HG03139 (cell line): ENCODE results near the gene MARCHF9.

Experiments
- ATAC-seq: cut with Tn5 transposase; IDR thresholded peaks from one replicate; pipeline ENCODE4 v1.9.1; 2021; ENCODE audit not compliant: unreplicated experiment

The MARCHF9 gene

GRCh38 chr12:57795354-57795753 is 40.5 kb downstream of the MARCHF9 start:
- ATAC-seq = no peak

- ATAC-seq = no peak
Measured at GRCh38 chr12:57796996-57797395, 42.1 kb downstream of the MARCHF9 start.

GRCh38 chr12:57797933-57798332 is 43.0 kb downstream of the MARCHF9 start:
- ATAC-seq = no peak

- no peak for ATAC-seq
Measured at GRCh38 chr12:57800965-57801364, 46.1 kb downstream of the MARCHF9 start.

- ATAC-seq = no peak
Measured at GRCh38 chr12:57802607-57803006, 47.7 kb downstream of the MARCHF9 start.

GRCh38 chr12:57803319-57803893 is 48.5 kb downstream of the MARCHF9 start:
- ATAC-seq = no peak

- no peak for ATAC-seq
Measured at GRCh38 chr12:57806677-57807076, 51.8 kb downstream of the MARCHF9 start.

GRCh38 chr12:57807285-57807684 is 52.4 kb downstream of the MARCHF9 start:
- ATAC-seq = no peak

- ATAC-seq = no peak
Measured at GRCh38 chr12:57808351-57808750, 53.4 kb downstream of the MARCHF9 start.

GRCh38 chr12:57809425-57809824 is 54.5 kb downstream of the MARCHF9 start:
- no peak for ATAC-seq
